ENCODE data around the gene PAFAH2.

The PAFAH2 gene

GRCh38 chr1:25997828-25998761, at the start of gene PAFAH2:
Gene PAFAH2, minus strand, starts transcription at chr1:25998063. Its CDS starts 7,247 bp downstream, at chr1:25990816.
- no peaks in the 10 kb centered on the region for H3K27me3 ChIP-seq (ENCODE audit: control insufficient read depth in 2 of 2, insufficient read depth in 2 of 2, low read length in 2 of 2)
- peaks cover 12 to 14% of the 10 kb centered on the region in 2 donors for H3K4me1 ChIP-seq (ENCODE audit: control insufficient read depth in 2 of 2, insufficient read depth in 2 of 2, low read length in 2 of 2)
- H3K36me3 ChIP-seq (ENCODE audit: control insufficient read depth in 2 of 2, insufficient read depth in 2 of 2, low read length in 2 of 2): peaks cover 0 to 2% of the 10 kb centered on the region in 2 donors
- H3K9ac ChIP-seq (ENCODE audit: low read depth in 1 of 2, low read length in 2 of 2): peak within 1 kb of the TSS; percentile 73 to 81
- H3K4me3 ChIP-seq (ENCODE audit: low read length in 2 of 2): peak within 1 kb of the TSS; percentile 83 to 88
- no peaks in the 10 kb centered on the region for H3K9me3 ChIP-seq (ENCODE audit: control insufficient read depth in 2 of 2, low read length in 2 of 2)
- peak within 1 kb of the TSS; percentile 84 to 86 for H3K27ac ChIP-seq (ENCODE audit: low read depth in 2 of 2, low read length in 2 of 2)

DNA sequence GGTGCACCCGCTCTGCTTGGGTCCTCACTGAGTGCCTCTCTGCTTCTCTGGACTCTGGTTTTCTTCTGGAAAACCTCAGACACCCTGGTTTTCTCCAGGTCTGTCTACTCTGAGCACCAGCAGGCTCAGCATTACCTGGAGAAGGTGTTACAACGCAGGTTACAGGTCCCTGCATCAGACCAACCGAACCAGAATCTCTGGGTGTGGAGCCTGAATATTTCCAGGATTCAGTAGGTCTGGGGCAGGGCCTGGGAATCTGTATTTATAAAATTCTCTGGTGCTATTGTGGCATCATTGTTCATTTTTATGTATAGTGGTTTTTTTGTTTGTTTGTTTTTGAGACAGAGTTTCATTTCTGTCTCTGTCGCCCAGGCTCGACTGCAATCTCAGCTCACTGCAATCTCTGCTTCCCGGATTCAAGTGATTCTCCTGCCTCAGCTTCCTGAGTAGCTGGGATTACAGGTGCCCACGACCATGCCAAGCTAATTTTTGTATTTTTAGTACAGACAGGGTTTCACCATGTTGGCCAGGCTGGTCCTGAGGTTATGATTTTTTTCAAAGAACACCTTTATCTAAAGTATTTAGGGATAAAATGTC, 49.5 kb upstream of the PAFAH2 start:
- peaks cover 8 to 11% of the 10 kb centered on the region in 2 donors for H3K4me1 ChIP-seq (ENCODE audit: control insufficient read depth in 2 of 2, insufficient read depth in 2 of 2, low read length in 2 of 2)
- no peak overlapping the region for H3K27ac ChIP-seq (ENCODE audit: low read depth in 2 of 2, low read length in 2 of 2)
- H3K27me3 ChIP-seq (ENCODE audit: control insufficient read depth in 2 of 2, insufficient read depth in 2 of 2, low read length in 2 of 2): peaks cover 35 to 36% of the 10 kb centered on the region in 2 donors

DNA sequence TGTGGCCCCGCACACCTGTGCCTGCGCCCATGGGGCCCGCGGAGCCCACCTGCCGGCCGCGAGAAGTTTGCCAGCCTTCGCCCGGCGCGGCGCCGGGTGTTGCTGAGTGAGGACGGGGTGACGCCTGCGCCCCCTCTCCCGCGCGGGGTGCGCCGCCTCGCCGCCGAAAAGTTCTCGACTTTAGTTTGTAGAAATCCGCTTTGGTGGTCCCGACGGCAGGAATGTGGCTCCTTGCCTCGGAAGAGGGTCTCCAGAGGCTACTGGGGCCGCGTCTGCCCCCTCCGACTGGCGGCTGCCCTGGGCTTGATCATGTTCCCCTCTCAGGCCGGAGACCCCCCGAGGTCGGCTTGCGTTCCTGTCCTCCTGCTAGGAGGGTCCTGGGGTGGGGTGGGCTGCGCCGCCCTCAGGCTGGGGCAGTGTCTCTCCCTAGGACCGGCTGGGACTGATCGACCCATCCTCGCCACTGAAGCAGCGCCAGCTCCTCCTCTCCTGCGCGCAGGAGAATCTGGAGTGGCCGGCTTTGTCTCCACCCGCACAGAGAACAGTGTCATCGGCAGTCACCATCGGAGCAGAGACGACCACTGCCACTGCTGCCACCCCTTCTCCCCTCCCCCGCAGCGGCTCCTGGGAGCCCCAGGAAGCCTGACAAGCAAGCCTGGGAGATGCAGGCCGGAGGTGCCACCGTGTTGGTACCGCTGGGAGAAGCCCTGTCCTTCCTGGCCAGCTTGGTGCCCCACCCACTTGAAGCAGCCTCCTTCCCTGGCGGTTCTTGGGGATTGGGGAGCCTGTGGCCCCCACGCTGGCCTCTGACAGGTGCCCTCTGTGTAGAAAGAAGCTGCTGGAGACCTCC, 48.6 kb upstream of the PAFAH2 start:
- no peaks in the 10 kb centered on the region for H3K9me3 ChIP-seq (ENCODE audit: control insufficient read depth in 2 of 2, low read length in 2 of 2)
- H3K36me3 ChIP-seq (ENCODE audit: control insufficient read depth in 2 of 2, insufficient read depth in 2 of 2, low read length in 2 of 2): no peaks in the 10 kb centered on the region
- peaks cover 8 to 11% of the 10 kb centered on the region in 2 donors for H3K4me1 ChIP-seq (ENCODE audit: control insufficient read depth in 2 of 2, insufficient read depth in 2 of 2, low read length in 2 of 2)
- H3K27me3 ChIP-seq (ENCODE audit: control insufficient read depth in 2 of 2, insufficient read depth in 2 of 2, low read length in 2 of 2): peaks cover 35 to 36% of the 10 kb centered on the region in 2 donors
- peak overlapping the region in 1 of 2 donors; percentile 15 for H3K4me3 ChIP-seq (ENCODE audit: low read length in 2 of 2)
- no peak overlapping the region for H3K27ac ChIP-seq (ENCODE audit: low read depth in 2 of 2, low read length in 2 of 2)
- H3K9ac ChIP-seq (ENCODE audit: low read depth in 1 of 2, low read length in 2 of 2): no peak overlapping the region

More for the DNA sequence above, 49.5 kb upstream of the PAFAH2 start:
- no peak overlapping the region for H3K4me3 ChIP-seq (ENCODE audit: low read length in 2 of 2)
- no peaks in the 10 kb centered on the region for H3K36me3 ChIP-seq (ENCODE audit: control insufficient read depth in 2 of 2, insufficient read depth in 2 of 2, low read length in 2 of 2)
- H3K9me3 ChIP-seq (ENCODE audit: control insufficient read depth in 2 of 2, low read length in 2 of 2): no peaks in the 10 kb centered on the region
- H3K9ac ChIP-seq (ENCODE audit: low read depth in 1 of 2, low read length in 2 of 2): no peak overlapping the region

- H3K36me3 ChIP-seq (ENCODE audit: control insufficient read depth in 2 of 2, insufficient read depth in 2 of 2, low read length in 2 of 2): no peaks in the 10 kb centered on the region
- no peak within 1 kb of the TSS for H3K9ac ChIP-seq (ENCODE audit: low read depth in 1 of 2, low read length in 2 of 2)
- peaks cover 31 to 36% of the 10 kb centered on the region in 2 donors for H3K27me3 ChIP-seq (ENCODE audit: control insufficient read depth in 2 of 2, insufficient read depth in 2 of 2, low read length in 2 of 2)
- H3K9me3 ChIP-seq (ENCODE audit: control insufficient read depth in 2 of 2, low read length in 2 of 2): no peaks in the 10 kb centered on the region
- peaks cover 8 to 11% of the 10 kb centered on the region in 2 donors for H3K4me1 ChIP-seq (ENCODE audit: control insufficient read depth in 2 of 2, insufficient read depth in 2 of 2, low read length in 2 of 2)
- peak within 1 kb of the TSS in 1 of 2 donors; percentile 15 for H3K4me3 ChIP-seq (ENCODE audit: low read length in 2 of 2)
- H3K27ac ChIP-seq (ENCODE audit: low read depth in 2 of 2, low read length in 2 of 2): no peak within 1 kb of the TSS
These were observed 47.9 kb upstream of the PAFAH2 start, which contains the start of gene SLC30A2 for GRCh38 chr1:26045722-26046245. Gene SLC30A2, minus strand, starts transcription at chr1:26046118. Its CDS starts 222 bp downstream, at chr1:26045896.

GRCh38 chr1:26044971-26045721, 47.3 kb upstream of the PAFAH2 start:
- H3K9me3 ChIP-seq (ENCODE audit: control insufficient read depth in 2 of 2, low read length in 2 of 2): no peaks in the 10 kb centered on the region
- no peak overlapping the region for H3K9ac ChIP-seq (ENCODE audit: low read depth in 1 of 2, low read length in 2 of 2)
- H3K27me3 ChIP-seq (ENCODE audit: control insufficient read depth in 2 of 2, insufficient read depth in 2 of 2, low read length in 2 of 2): peaks cover 31 to 36% of the 10 kb centered on the region in 2 donors
- H3K27ac ChIP-seq (ENCODE audit: low read depth in 2 of 2, low read length in 2 of 2): no peak overlapping the region
- H3K4me1 ChIP-seq (ENCODE audit: control insufficient read depth in 2 of 2, insufficient read depth in 2 of 2, low read length in 2 of 2): peaks cover 8 to 11% of the 10 kb centered on the region in 2 donors
- no peak overlapping the region for H3K4me3 ChIP-seq (ENCODE audit: low read length in 2 of 2)
- no peaks in the 10 kb centered on the region for H3K36me3 ChIP-seq (ENCODE audit: control insufficient read depth in 2 of 2, insufficient read depth in 2 of 2, low read length in 2 of 2)

GRCh38 chr1:26044414-26044813, 46.6 kb upstream of the PAFAH2 start:
- H3K9ac ChIP-seq (ENCODE audit: low read depth in 1 of 2, low read length in 2 of 2): no peak overlapping the region
- H3K36me3 ChIP-seq (ENCODE audit: control insufficient read depth in 2 of 2, insufficient read depth in 2 of 2, low read length in 2 of 2): no peaks in the 10 kb centered on the region
- no peak overlapping the region for H3K4me3 ChIP-seq (ENCODE audit: low read length in 2 of 2)
- H3K4me1 ChIP-seq (ENCODE audit: control insufficient read depth in 2 of 2, insufficient read depth in 2 of 2, low read length in 2 of 2): peaks cover 4 to 6% of the 10 kb centered on the region in 2 donors
- H3K27ac ChIP-seq (ENCODE audit: low read depth in 2 of 2, low read length in 2 of 2): no peak overlapping the region
- H3K9me3 ChIP-seq (ENCODE audit: control insufficient read depth in 2 of 2, low read length in 2 of 2): no peaks in the 10 kb centered on the region
- H3K27me3 ChIP-seq (ENCODE audit: control insufficient read depth in 2 of 2, insufficient read depth in 2 of 2, low read length in 2 of 2): peaks cover 31 to 36% of the 10 kb centered on the region in 2 donors

DNA sequence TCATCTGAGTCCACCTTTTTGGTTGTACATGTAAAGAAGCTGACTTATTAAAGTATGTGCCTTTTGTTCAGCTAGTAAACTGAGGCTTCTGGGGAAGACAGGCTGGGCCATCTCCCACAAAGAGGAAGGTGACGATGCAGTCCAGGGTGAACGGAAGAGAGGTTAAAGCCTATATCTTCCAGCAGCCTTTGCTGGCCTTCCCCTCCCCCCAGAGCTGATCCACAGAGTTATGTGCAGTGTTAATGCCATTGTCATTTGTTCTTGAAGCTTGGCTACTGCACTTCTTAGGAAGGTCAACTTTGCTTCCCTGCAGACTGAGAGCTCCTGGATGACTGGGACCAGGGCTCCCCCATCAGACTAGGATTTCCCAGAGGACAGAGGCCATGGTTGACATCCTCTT, 45.9 kb upstream of the PAFAH2 start:
- H3K27me3 ChIP-seq (ENCODE audit: control insufficient read depth in 2 of 2, insufficient read depth in 2 of 2, low read length in 2 of 2): peaks cover 31 to 36% of the 10 kb centered on the region in 2 donors
- no peak overlapping the region for H3K4me3 ChIP-seq (ENCODE audit: low read length in 2 of 2)
- no peaks in the 10 kb centered on the region for H3K9me3 ChIP-seq (ENCODE audit: control insufficient read depth in 2 of 2, low read length in 2 of 2)
- no peak overlapping the region for H3K9ac ChIP-seq (ENCODE audit: low read depth in 1 of 2, low read length in 2 of 2)
- H3K36me3 ChIP-seq (ENCODE audit: control insufficient read depth in 2 of 2, insufficient read depth in 2 of 2, low read length in 2 of 2): no peaks in the 10 kb centered on the region
- peaks cover 0 to 2% of the 10 kb centered on the region in 2 donors for H3K4me1 ChIP-seq (ENCODE audit: control insufficient read depth in 2 of 2, insufficient read depth in 2 of 2, low read length in 2 of 2)
- no peak overlapping the region for H3K27ac ChIP-seq (ENCODE audit: low read depth in 2 of 2, low read length in 2 of 2)

DNA sequence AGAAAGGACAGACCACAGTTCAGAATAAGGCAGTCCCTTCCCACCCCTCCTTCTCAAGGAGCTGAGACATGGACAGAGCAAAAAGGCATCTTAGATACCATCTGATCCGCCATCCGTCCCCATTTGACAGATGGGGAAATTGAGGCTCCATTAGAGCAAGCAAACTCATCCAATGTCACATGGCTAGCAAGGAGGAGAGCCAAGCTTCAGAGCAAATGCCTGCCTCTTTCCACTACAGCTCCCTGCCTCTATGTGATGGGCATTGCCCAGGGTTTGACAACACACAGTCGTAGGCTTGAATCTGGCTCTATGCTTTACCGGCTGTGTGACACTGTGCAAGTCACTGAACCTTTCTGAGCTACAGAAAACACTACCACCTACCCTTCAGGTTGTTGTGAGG, 44.1 kb upstream of the PAFAH2 start:
- Histone ChIP-seq H3K36me3 (ENCODE audit: control insufficient read depth in 2 of 2, insufficient read depth in 2 of 2, low read length in 2 of 2) (no peaks in the 10 kb centered on the region), H3K4me3 (ENCODE audit: low read length in 2 of 2) (no peak overlapping the region), H3K4me1 (ENCODE audit: control insufficient read depth in 2 of 2, insufficient read depth in 2 of 2, low read length in 2 of 2) (peaks cover 0 to 2% of the 10 kb centered on the region in 2 donors), H3K9ac (ENCODE audit: low read depth in 1 of 2, low read length in 2 of 2) (no peak overlapping the region), H3K27me3 (ENCODE audit: control insufficient read depth in 2 of 2, insufficient read depth in 2 of 2, low read length in 2 of 2) (peaks cover 23 to 31% of the 10 kb centered on the region in 2 donors), H3K27ac (ENCODE audit: low read depth in 2 of 2, low read length in 2 of 2) (no peak overlapping the region), H3K9me3 (ENCODE audit: control insufficient read depth in 2 of 2, low read length in 2 of 2) (no peaks in the 10 kb centered on the region)

DNA sequence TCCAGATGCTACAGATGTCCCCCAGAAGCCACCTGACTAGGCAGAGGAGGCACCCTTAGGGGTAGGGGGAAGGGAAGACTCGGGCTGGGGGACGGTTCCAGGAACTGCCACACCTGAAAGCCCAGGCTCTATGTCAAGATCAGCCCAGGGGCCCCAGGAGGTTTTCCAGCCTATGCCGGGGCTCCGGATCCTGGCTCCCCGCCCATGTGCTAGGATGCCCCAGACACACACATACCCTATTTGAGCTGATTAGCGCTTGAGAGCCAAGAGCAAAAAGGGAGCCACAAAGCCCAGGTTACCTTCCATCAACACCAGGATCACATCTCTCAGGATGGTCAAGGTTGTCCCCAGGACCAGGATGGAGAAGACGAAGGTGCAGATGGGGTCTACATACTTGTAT, 43.5 kb upstream of the PAFAH2 start:
- H3K27me3 ChIP-seq (ENCODE audit: control insufficient read depth in 2 of 2, insufficient read depth in 2 of 2, low read length in 2 of 2): peaks cover 18 to 25% of the 10 kb centered on the region in 2 donors
- H3K4me1 ChIP-seq (ENCODE audit: control insufficient read depth in 2 of 2, insufficient read depth in 2 of 2, low read length in 2 of 2): peaks cover 1 to 3% of the 10 kb centered on the region in 2 donors
- no peak overlapping the region for H3K27ac ChIP-seq (ENCODE audit: low read depth in 2 of 2, low read length in 2 of 2)

More for the DNA sequence above, 43.5 kb upstream of the PAFAH2 start:
- H3K36me3 ChIP-seq (ENCODE audit: control insufficient read depth in 2 of 2, insufficient read depth in 2 of 2, low read length in 2 of 2): no peaks in the 10 kb centered on the region
- H3K9me3 ChIP-seq (ENCODE audit: control insufficient read depth in 2 of 2, low read length in 2 of 2): no peaks in the 10 kb centered on the region
- H3K4me3 ChIP-seq (ENCODE audit: low read length in 2 of 2): no peak overlapping the region
- H3K9ac ChIP-seq (ENCODE audit: low read depth in 1 of 2, low read length in 2 of 2): no peak overlapping the region
